ENCODE results near the gene PRKG1.

- no peak for TF ChIP-seq CTCF (optimal IDR thresholded peaks at IDR 0.05 in 1 of 3, IDR thresholded peaks at IDR 0.05 in 1 of 3, conservative IDR thresholded peaks at IDR 0.05 in 1 of 3; ENCODE audit: extremely low read depth in 1 of 3, insufficient read depth in 2 of 3, low read length in 3 of 3)
- no peak for TF ChIP-seq EZH2 (IDR thresholded peaks at IDR 0.05; ENCODE audit: low read length)
These were observed 470.6 kb downstream of the PRKG1 start for GRCh38 chr10:51544933-51545332.

All from keratinocyte (primary cell).